Tongue (tissue), 1 donor: ENCODE measurements around the gene HIF1A. TPM values are rescaled to one million over a fixed set of nuclear protein-coding genes. Genes with fewer than 3 reads are reported as not detected.

Experiments
- total RNA-seq: library from RNA; depleted of rRNA; stranded (reverse); fragments of >200 nt; gene quantifications from one replicate; pipeline ENCODE4 v1.2.3, GENCODE V29; 2014

The HIF1A gene
- total RNA-seq, 1 donor from 2014 or later, result 93.0 TPM

Other genes starting within 250 kb of the HIF1A start
- gene SNAPC1, start 66.9 kb downstream of the HIF1A start, total RNA-seq, result 7.0 TPM
- 0.41 TPM for gene SYT16, start 117.2 kb downstream of the HIF1A start, total RNA-seq